ENCODE measurements around the gene GTF2IRD1.

Gene GTF2IRD1

GRCh38 chr7:74579800-74580685 is 126.3 kb downstream of the GTF2IRD1 start:
- H3K27me3 ChIP-seq = no peaks in the 10 kb centered on the region
- H3K4me2 ChIP-seq = no peak overlapping the region
- no peak overlapping the region for H3K4me3 ChIP-seq
- peaks cover 0 to 5% (median 0%) of the 10 kb centered on the region in 10 experiments; a peak in 5 of 20 replicates for H3K4me1 ChIP-seq
- peaks cover 0 to 40% (median 4%) of the 10 kb centered on the region in 11 experiments; a peak in 8 of 22 replicates for H3K36me3 ChIP-seq
- no peak for TF ChIP-seq Cebpa-rat (IDR thresholded peaks at IDR 0.05)
- no peak overlapping the region for H3K9ac ChIP-seq
- H3K9me3 ChIP-seq (replicated peaks in 1 of 11) = no peaks in the 10 kb centered on the region
- no peaks in the 10 kb centered on the region; a peak in 1 of 22 replicates for H4K20me1 ChIP-seq
- no peak overlapping the region for H3K27ac ChIP-seq

DNA sequence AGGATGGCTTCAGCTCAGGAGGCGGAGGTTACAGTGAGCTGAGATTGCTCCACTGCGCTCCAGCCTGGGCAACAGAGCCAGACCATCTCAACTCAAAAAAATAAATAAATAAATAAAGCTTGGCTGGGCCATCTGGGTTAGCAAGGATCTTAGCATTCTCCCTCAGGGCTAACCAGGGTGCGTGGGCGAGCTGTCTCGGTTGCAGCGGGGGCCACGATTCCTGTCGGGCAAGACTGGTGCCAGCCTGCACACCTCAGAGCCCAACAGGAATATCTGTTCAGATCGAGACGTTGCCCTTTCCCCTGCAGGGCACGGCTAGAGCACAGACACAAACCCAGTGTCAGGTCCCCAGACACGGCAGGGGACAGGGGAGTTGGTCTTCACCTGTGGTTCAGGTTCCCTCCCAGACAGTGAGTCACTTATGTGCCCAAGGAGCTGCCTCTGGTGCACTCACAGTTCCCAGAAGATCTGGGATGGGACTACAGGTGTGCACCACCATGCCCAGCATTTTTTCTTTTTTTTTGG is 128.3 kb downstream of the GTF2IRD1 start:
- Histone ChIP-seq H4K20me1 (no peaks in the 10 kb centered on the region; a peak in 1 of 22 replicates), H3K4me2 (no peak overlapping the region), H3K4me3 (no peak overlapping the region), H3K27ac (no peak overlapping the region), H3K4me1 (peaks cover 7 to 11% (median 9%) of the 10 kb centered on the region in 10 experiments), H3K9me3 (replicated peaks in 1 of 11) (no peaks in the 10 kb centered on the region), H3K27me3 (no peaks in the 10 kb centered on the region), H3K9ac (no peak overlapping the region), H3K36me3 (peaks cover 0 to 33% (median 4%) of the 10 kb centered on the region in 11 experiments; a peak in 6 of 22 replicates)
- no peak for TF ChIP-seq Cebpa-rat (IDR thresholded peaks at IDR 0.05)

- TF ChIP-seq Cebpa-rat (IDR thresholded peaks at IDR 0.05) = no peak
- no peak overlapping the region for H3K4me2 ChIP-seq
- H3K4me3 ChIP-seq = no peak overlapping the region
- peaks cover 0 to 32% (median 4%) of the 10 kb centered on the region in 11 experiments; a peak in 6 of 22 replicates for H3K36me3 ChIP-seq
- no peak overlapping the region for H3K9ac ChIP-seq
- H3K27ac ChIP-seq = no peak overlapping the region
- H3K4me1 ChIP-seq = peaks cover 12 to 17% (median 15%) of the 10 kb centered on the region in 10 experiments
- no peaks in the 10 kb centered on the region for H3K27me3 ChIP-seq
- H4K20me1 ChIP-seq = no peaks in the 10 kb centered on the region; a peak in 1 of 22 replicates
- no peaks in the 10 kb centered on the region for H3K9me3 ChIP-seq (replicated peaks in 1 of 11)
Observed at GRCh38 chr7:74582447-74583039, 128.8 kb downstream of the GTF2IRD1 start.

DNA sequence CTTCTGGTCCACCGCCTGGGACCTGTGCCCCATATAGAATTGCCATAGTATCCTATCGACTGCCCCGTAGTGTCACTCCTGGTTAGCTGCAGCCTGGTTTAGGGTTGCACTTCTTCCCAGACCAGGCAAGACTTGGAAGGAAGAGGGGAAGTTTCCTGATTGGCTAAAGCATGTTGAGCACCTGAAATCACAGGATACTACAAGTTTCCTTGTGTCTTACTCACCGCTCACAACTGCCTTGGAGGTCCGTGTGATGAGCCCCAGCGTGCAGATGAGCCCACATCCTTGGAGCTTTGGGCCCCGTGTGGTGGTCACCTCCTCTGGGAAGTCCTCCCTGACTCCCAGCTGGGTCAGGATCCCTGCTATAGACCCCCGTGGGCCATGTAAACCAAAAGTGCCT is 129.9 kb downstream of the GTF2IRD1 start:
- H3K27ac ChIP-seq = no peak overlapping the region
- no peak overlapping the region for H3K4me2 ChIP-seq
- H3K27me3 ChIP-seq = no peaks in the 10 kb centered on the region
- no peak overlapping the region for H3K9ac ChIP-seq
- H4K20me1 ChIP-seq = no peaks in the 10 kb centered on the region; a peak in 1 of 22 replicates
- H3K9me3 ChIP-seq (replicated peaks in 1 of 11) = no peaks in the 10 kb centered on the region
- peaks cover 17 to 28% (median 25%) of the 10 kb centered on the region in 10 experiments for H3K4me1 ChIP-seq
- no peak for TF ChIP-seq Cebpa-rat (IDR thresholded peaks at IDR 0.05)
- H3K36me3 ChIP-seq = peaks cover 0 to 27% (median 4%) of the 10 kb centered on the region in 11 experiments; a peak in 6 of 22 replicates
- no peak overlapping the region for H3K4me3 ChIP-seq

DNA sequence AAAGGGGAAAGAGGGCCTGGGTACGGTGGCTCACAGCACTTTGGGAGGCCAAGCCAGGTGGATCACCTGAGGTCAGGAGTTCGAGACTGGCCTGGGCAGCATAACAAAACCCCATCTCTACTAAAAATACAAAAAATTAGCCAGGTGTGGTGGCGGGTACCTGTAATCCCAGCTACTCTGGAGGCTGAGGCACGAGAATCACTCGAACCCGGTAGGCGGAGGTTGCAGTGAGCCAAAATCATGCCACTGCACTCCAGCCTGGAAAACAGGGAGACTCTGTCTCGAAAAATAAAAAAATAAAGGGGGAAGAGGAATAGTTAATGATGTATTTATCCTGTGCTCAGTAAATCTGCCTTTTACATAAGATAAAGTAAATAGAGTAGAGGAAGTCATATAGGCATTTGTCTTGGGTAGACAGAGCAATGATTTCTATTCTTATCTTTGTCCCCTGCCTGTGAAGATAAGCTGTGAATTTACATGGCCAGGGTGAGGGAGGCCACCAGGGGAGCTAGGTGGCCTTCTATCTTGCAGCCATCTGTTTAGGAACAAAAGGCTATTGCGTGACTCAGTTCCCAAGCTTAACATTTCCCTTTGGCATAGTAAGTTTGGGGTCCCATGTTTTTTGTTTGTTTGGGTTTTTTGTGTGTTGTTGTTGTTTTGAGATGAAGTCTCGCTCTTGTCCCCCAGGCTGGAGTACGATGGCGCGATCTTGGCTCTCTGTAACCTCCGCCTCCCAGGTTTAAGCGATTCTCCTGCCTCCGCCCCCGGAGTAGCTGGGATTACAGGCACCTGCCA is 130.7 kb downstream of the GTF2IRD1 start:
- no peak overlapping the region for H3K27ac ChIP-seq

GRCh38 chr7:74585844-74586243 is 132.1 kb downstream of the GTF2IRD1 start:
- no peak for TF ChIP-seq Cebpa-rat (IDR thresholded peaks at IDR 0.05)
- Histone ChIP-seq H3K4me1 (peaks cover 17 to 30% (median 26%) of the 10 kb centered on the region in 10 experiments), H3K9ac (no peak overlapping the region), H3K36me3 (peaks cover 0 to 40% (median 17%) of the 10 kb centered on the region in 11 experiments; a peak in 17 of 22 replicates), H4K20me1 (no peaks in the 10 kb centered on the region; a peak in 1 of 22 replicates), H3K4me3 (no peak overlapping the region), H3K9me3 (replicated peaks in 1 of 11) (no peaks in the 10 kb centered on the region), H3K4me2 (no peak overlapping the region), H3K27ac (peak overlapping the region in 1 of 11 experiments; percentile 77; a peak in 1 of 22 replicates), H3K27me3 (no peaks in the 10 kb centered on the region)

More for the DNA sequence above, 130.7 kb downstream of the GTF2IRD1 start:
- no peak for TF ChIP-seq Cebpa-rat (IDR thresholded peaks at IDR 0.05)
- no peaks in the 10 kb centered on the region for H3K9me3 ChIP-seq (replicated peaks in 1 of 11)
- H3K4me1 ChIP-seq = peaks cover 17 to 30% (median 26%) of the 10 kb centered on the region in 10 experiments
- peaks cover 0 to 33% (median 4%) of the 10 kb centered on the region in 11 experiments; a peak in 7 of 22 replicates for H3K36me3 ChIP-seq
- H4K20me1 ChIP-seq = no peaks in the 10 kb centered on the region; a peak in 1 of 22 replicates
- H3K4me2 ChIP-seq = no peak overlapping the region
- no peaks in the 10 kb centered on the region for H3K27me3 ChIP-seq
- H3K4me3 ChIP-seq = no peak overlapping the region
- no peak overlapping the region for H3K9ac ChIP-seq

DNA sequence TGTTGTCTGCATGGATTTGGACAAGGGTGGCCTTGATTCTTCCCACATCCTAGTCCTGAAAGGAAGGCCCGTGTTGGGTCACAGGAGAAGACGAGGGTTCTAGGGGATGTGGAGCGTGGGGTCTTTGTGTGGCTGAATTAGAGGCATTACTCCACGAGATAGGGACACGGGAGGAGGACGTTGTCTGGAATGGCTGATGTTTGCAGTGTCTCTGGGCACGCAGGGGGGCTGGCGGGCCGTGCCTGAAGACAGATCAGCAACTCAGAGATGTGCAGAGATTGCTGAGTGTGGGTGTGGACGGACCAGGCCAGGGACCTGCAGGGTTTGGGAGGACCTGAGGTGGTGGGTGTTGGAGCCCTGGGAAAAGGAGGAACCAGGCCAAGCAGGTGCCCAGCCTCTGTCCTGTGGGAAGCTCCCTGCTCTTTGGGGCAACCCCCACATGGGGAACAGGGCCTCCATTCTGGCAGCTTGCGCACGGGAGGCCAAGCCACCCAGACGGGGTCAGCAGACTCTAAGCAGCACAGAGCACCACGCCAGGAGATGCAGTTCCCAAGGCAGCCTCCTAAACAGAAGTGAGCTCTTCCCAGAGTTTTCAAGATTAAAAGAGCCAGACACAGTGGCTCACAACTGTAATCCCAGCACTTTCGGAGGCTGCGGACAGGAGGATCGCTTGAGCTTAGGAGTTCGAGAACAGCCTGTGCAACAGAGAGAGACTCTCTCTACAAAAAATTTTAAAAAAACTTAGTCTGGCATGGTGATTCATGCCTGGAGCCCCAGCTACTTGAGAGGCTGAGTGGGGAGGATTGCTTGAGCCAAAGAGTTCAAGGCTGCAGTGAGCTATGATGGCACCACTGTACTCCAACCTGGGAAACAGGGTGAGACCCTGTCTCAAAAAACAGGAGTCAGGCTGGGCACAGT is 132.8 kb downstream of the GTF2IRD1 start:
- peak overlapping the region in 9 of 11 experiments; percentile 30 to 77 (median 75); a peak in 16 of 22 replicates for H3K27ac ChIP-seq
- H3K4me2 ChIP-seq = peak overlapping the region; percentile 76 to 91 (median 86)
- TF ChIP-seq Cebpa-rat (IDR thresholded peaks at IDR 0.05) = no peak
- peak overlapping the region in 1 of 10 experiments; percentile 44; a peak in 3 of 20 replicates for H3K4me3 ChIP-seq
- no peaks in the 10 kb centered on the region; a peak in 1 of 22 replicates for H4K20me1 ChIP-seq
- peaks cover 2 to 38% (median 22%) of the 10 kb centered on the region in 11 experiments; a peak in 18 of 22 replicates for H3K36me3 ChIP-seq
- no peaks in the 10 kb centered on the region for H3K9me3 ChIP-seq (replicated peaks in 1 of 11)
- peaks cover 17 to 30% (median 26%) of the 10 kb centered on the region in 10 experiments for H3K4me1 ChIP-seq
- H3K9ac ChIP-seq = peak overlapping the region in 10 of 11 experiments; percentile 21 to 68 (median 65); a peak in 17 of 22 replicates
- no peaks in the 10 kb centered on the region for H3K27me3 ChIP-seq

All from BLaER1 treated with 17β-estradiol and CSF1 and Interleukin-3, amounts not matched to agents 10 nM and 100 nM (cell line).